CD4-positive, alpha-beta T cell treated with Interleukin-12 subunit alpha and Interleukin-12 subunit beta, for 1 hour (primary cell): Measurements from ENCODE around the gene OR2H2.

ENCODE experiments used
- DNase-seq: peaks from one replicate; pipeline ENCODE4 v3.0.0-alpha.2; 2020

The OR2H2 gene

DNA sequence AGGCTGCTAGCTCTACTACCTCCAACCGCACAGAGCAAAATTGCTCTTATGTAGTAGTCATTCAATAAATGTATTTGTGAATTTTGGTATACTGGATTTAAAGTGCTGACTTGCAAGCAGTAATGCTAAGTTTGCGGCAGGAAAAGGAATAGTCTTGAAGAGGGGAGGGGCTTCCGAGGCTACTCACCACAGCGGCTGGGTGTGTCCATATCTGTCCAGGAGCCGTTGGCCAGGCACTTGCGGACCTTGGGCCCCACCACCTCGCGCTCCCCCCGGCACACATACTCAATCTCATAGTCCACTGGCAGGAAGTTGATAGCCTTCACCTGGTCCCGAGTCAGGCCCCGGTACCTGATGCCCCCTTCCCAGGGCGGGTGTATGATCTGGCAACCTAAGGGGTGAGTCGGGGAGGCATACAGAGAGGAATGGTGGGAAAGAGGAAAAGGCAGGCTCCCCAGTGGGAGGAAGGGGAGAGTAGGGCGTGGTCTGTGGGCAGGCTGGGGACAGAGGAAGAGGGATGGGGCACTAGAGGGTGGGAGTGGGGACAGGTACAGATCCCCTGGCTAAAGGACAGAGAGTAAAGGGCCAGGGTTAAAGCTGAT is 46.4 kb downstream of the OR2H2 start:
- DNase-seq: no peak

DNA sequence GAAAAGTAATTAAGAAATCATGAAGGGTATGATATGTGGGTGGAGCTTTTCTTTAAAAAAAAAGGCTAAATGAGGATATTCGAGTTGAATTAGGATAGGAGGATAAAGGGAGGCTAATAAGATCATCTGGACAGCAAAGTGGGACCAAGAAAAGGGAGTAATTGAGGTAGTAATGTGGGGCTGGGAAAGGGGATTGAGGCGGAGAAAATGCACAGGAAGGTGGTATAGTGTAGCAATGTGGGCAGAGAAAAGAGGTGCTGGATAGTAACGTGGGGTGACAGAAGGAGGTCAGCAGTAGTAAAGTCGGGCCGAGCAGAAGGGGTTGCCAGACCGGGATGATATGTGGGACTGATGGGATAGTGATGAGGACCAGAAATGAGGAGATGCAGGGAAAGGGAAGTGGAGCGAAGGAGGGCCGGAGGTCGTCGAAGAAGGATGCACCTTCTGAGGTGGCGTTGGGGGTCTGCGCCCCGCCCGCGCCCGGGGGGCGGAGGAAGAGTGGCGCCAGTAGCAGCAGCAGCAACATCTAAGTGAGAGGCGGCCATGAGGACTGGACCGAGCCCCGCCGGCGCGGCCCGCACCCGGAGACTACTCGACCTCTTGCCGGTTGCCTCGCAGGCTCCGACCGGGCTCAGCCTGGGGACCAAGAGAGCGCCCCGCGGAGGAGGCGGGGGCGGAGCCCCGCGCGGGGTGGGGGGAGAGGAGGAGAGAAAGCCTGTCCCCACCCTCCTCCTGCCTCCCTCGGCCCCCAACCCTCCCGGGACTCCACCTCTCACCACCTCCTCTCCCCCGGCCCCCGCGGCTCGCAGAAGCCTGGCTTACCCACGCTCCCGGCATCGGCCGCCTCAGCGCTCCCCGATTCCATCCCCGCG is 47.2 kb downstream of the OR2H2 start:
- peak; percentile 72 for DNase-seq

DNA sequence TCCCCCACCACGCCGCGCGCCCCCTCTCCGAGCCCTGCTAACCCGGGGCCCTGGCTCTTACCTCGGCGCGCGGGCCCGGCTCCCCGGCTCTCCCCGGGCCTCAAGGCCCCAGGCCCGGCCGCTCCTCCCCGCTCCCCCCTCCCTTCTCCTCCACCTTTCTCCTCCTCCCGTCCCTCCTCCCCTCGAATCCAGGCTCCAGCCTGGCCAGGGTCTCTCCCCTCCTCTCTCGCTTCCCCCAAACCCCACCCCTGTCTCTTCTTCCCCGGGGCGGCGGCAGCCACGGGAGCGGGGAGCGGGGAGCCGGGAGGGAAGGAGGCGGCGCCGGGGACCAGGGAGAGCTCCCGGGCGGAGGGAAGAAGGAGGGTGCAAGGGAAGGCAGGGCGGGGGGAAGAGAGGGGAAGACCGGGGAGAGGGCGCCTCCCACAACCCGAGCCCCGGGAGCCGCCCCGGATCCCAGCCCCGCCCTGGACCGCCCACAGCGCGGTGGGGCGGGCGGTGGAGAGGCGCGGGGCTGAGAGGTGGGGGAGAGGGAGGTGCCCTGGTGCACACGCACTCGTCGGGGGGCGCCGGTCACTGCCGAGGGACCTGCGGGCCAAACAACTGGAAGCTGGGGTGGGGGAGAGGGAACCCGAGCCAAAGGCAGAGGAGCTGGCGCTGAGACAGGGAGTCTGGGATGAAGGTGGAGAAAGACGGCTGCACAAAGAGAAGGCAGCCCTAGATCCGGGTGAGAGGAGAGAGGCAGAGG is 48.0 kb downstream of the OR2H2 start, which contains the start of gene GABBR1:
GABBR1 (minus strand) TSS at position 395 of the 745 bp plus-strand sequence. CDS start 798 bp downstream, outside the sequence.
- DNase-seq: peak; percentile 77

DNA sequence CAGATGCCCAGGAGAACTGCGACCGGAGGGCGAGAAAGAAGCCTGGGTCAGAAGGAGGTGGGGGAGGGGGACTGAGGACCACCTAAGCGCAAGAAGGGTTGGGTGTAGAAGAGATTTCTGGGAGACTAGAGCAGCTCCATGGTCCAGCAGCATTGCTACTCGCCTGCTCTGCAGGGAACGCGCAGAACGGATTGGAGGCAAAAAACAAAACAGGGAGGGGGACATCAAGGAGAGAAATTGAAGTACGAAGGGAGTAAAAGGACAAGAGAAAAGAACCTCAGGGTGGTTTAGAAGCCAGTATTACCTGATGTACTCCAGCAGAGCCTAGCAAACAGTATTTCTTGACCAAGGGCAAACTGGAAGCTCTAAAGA is 48.6 kb downstream of the OR2H2 start:
- DNase-seq: no peak

DNA sequence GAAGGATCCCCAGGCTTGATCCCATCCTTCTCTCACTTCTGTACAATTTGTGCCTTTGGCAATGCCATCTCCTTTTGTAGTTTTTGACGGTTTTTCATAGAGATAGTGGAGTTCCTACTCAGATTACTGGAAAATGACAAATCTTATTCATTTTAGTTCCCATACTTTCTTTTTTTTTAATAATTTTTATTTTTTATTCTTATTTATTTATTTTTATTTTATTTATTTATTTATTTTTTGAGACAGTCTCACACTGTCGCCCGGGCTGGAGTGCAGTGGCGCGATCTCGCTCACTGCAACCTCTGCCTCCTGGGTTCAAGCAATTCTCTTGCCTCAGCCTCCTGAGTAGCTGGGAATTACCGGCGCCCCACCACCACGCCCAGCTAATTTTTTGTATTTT is 52.3 kb downstream of the OR2H2 start:
- DNase-seq: no peak
